ENCODE measurements around the gene CSNK1A1. TPM values are rescaled to one million over a fixed set of nuclear protein-coding genes. Genes with fewer than 3 reads are reported as not detected.

Gene CSNK1A1
- polyA plus RNA-seq, 3 donors, result 75.7 to 131 (median 103) TPM

GRCh38 chr5:149521739-149522685 lies 29.2 kb downstream of the CSNK1A1 start:
- peaks cover 53 to 86% of the 10 kb centered on the region in 2 donors for H3K36me3 ChIP-seq (replicated peaks in 1 of 2; ENCODE audit: control insufficient read depth in 1 of 2, insufficient read depth in 2 of 2, low read length in 2 of 2)
- H4K20me1 ChIP-seq (ENCODE audit: insufficient read depth, low read length), result peaks cover 100% of the 10 kb centered on the region
- TF ChIP-seq CTCF (IDR thresholded peaks at IDR 0.05), result no peak
- no peaks in the 10 kb centered on the region for H3K27me3 ChIP-seq (ENCODE audit: control insufficient read depth in 2 of 2, insufficient read depth in 2 of 2, low read length in 2 of 2)
- 100% methylated on average over 4 of the region's 15 CpGs for WGBS (ENCODE audit: insufficient coverage)
- Mint-ChIP-seq H3K9me3 (no peaks in the 10 kb centered on the region), H3K36me3 (peaks cover 50 to 76% of the 10 kb centered on the region in 2 donors), H3K4me1 (peaks cover 25% of the 10 kb centered on the region), H3K27ac (peak overlapping the region in 5 of 7 donors; percentile 4 to 78 (median 36)), H3K27me3 (ENCODE audit: low read depth in 3 of 3) (no peaks in the 10 kb centered on the region), H3K4me3 (no peak overlapping the region)
- H3K4me2 ChIP-seq (replicated peaks; ENCODE audit: extremely low read depth, low read length, poor library complexity, severe bottlenecking), result no peak overlapping the region
- H2AFZ ChIP-seq (ENCODE audit: insufficient read depth, low read depth, low read length, poor library complexity, severe bottlenecking), result no peak overlapping the region
- no peak overlapping the region for H3K9ac ChIP-seq (ENCODE audit: insufficient read depth, low read length, poor library complexity, severe bottlenecking)
- no peak overlapping the region for H3K27ac ChIP-seq (ENCODE audit: low read depth in 1 of 2, low read length in 2 of 2)
- intact Hi-C loops (cut with micrococcal nuclease), result no loop called here
- peaks cover 1 to 7% of the 10 kb centered on the region in 2 donors for H3K4me1 ChIP-seq (ENCODE audit: control insufficient read depth in 1 of 2, insufficient read depth in 2 of 2, low read length in 2 of 2)
- DNase-seq, result no peak
- H3K4me3 ChIP-seq (replicated peaks in 1 of 3; ENCODE audit: low read depth in 2 of 3, low read length in 3 of 3), result no peak overlapping the region
- peaks cover 100% of the 10 kb centered on the region for H3K79me2 ChIP-seq (ENCODE audit: insufficient read depth, low read length)
- no peaks in the 10 kb centered on the region for H3K9me3 ChIP-seq (replicated peaks in 1 of 2; ENCODE audit: control insufficient read depth in 1 of 2, insufficient read depth in 1 of 2, low read length in 2 of 2)

GRCh38 chr5:149519601-149520000 lies 31.6 kb downstream of the CSNK1A1 start:
- Mint-ChIP-seq H3K27ac (peak overlapping the region in 2 of 7 donors; percentile 25 to 34), H3K27me3 (ENCODE audit: low read depth in 3 of 3) (no peaks in the 10 kb centered on the region), H3K4me1 (peaks cover 11% of the 10 kb centered on the region), H3K9me3 (no peaks in the 10 kb centered on the region), H3K4me3 (no peak overlapping the region), H3K36me3 (peaks cover 59 to 85% of the 10 kb centered on the region in 2 donors)
- Histone ChIP-seq H3K4me3 (replicated peaks in 1 of 3; ENCODE audit: low read depth in 2 of 3, low read length in 3 of 3) (no peak overlapping the region), H4K20me1 (ENCODE audit: insufficient read depth, low read length) (peaks cover 100% of the 10 kb centered on the region), H3K27ac (ENCODE audit: low read depth in 1 of 2, low read length in 2 of 2) (no peak overlapping the region), H3K27me3 (ENCODE audit: control insufficient read depth in 2 of 2, insufficient read depth in 2 of 2, low read length in 2 of 2) (no peaks in the 10 kb centered on the region), H3K9me3 (replicated peaks in 1 of 2; ENCODE audit: control insufficient read depth in 1 of 2, insufficient read depth in 1 of 2, low read length in 2 of 2) (no peaks in the 10 kb centered on the region), H2AFZ (ENCODE audit: insufficient read depth, low read depth, low read length, poor library complexity, severe bottlenecking) (no peak overlapping the region), H3K36me3 (replicated peaks in 1 of 2; ENCODE audit: control insufficient read depth in 1 of 2, insufficient read depth in 2 of 2, low read length in 2 of 2) (peaks cover 62 to 100% of the 10 kb centered on the region in 2 donors), H3K79me2 (ENCODE audit: insufficient read depth, low read length) (peaks cover 100% of the 10 kb centered on the region), H3K4me1 (ENCODE audit: control insufficient read depth in 1 of 2, insufficient read depth in 2 of 2, low read length in 2 of 2) (no peaks in the 10 kb centered on the region), H3K9ac (ENCODE audit: insufficient read depth, low read length, poor library complexity, severe bottlenecking) (no peak overlapping the region), H3K4me2 (replicated peaks; ENCODE audit: extremely low read depth, low read length, poor library complexity, severe bottlenecking) (no peak overlapping the region)
- intact Hi-C loops (cut with micrococcal nuclease), result no loop called here
- TF ChIP-seq CTCF (IDR thresholded peaks at IDR 0.05), result no peak
- no peak for DNase-seq
